GM19239 (cell line): ENCODE results near the gene CHD5.

ENCODE experiments used
- DNase-seq: peaks from one replicate; pipeline ENCODE4 v3.0.0; 2011; ENCODE audit warnings: low spot score; ENCODE audit not compliant: insufficient read length
- FAIRE-seq: peaks from 2 replicates; lab custom pipeline; 2011; peaks lifted over from hg19 to GRCh38; lab: Jason Lieb, UNC

The CHD5 gene

GRCh38 chr1:6121651-6122370 is 58.3 kb downstream of the CHD5 start:
- no peak for FAIRE-seq
- DNase-seq: no peak

DNA sequence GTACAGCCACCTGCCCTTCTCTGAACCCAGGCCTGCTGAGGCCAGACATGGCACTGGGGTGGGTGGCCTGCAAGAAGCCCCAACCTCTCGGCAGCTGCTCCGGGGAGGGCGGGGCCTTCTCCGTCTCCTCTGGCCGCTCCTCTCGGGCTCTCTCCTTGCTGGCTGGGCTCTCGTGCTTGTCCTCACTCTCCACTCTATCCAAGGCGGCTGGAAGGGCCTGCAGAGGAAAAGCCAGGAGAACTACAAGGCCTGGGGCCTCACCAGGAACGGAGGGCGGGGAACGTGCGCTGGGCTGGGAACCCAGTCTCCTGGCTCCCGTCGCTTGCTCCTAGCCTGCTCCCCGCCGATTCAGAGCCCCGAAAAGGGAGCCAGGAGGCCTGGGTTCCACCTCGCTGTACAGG is 59.1 kb downstream of the CHD5 start:
- FAIRE-seq (no peak), DNase-seq (no peak)

DNA sequence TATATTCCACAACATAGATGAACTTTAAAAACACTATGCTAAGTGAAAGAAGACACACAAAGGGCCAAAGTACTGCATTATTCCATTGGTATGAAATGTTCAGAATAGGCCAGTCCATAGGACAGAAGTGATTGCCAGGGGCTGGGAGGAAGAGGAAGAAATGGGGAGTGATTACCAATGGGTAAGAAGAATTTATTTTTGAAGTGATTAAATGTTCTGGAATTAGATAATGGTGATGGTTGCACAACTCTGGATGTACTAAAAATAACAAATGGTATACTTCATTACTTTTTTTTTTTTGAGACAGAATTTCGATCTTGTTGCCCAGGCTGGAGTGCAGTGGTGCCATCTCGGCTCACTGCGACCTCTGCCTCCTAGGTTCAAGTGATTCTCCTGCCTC is 61.7 kb downstream of the CHD5 start:
- no peak for DNase-seq
- no peak for FAIRE-seq

DNA sequence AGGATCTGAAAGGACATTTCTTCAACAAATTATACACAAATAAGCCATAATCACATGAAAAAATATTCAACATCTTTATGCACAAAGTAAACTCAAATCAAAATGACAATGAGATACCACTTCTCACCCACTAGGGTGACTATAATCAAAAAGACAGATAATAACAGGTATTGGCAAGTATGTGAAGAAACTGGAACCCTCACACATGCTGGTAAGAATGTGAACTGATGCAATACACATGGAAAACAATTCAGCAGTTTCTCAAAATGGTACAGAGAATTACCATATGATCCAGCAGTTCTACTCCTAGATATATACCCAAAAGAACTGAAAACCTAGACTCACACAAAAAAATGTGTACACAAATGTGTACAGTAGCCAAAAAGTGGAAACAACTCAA is 62.5 kb downstream of the CHD5 start:
- no peak for FAIRE-seq

GRCh38 chr1:6117064-6117463 is 63.1 kb downstream of the CHD5 start:
- FAIRE-seq: no peak

More for the DNA sequence above, 62.5 kb downstream of the CHD5 start:
- DNase-seq: no peak

DNA sequence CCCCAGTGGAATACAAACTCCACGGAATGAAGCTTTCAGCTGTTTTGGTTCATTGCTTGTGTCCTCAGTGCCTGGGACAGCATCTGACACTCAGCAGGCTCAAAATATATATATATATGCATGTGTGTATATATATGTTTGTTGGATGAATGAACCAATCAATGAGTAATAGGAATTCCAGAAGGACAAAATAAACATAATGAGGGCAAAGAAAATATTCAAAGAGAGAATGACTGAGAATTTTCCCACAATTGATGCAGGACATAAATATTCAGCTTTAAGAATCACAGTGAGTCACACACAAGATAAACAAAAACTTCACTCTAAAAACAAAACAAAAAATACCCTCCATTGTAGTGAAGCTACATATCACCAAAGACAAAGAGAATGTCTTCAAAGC is 64.0 kb downstream of the CHD5 start:
- FAIRE-seq: no peak
- no peak for DNase-seq

More at GRCh38 chr1:6117064-6117463, 63.1 kb downstream of the CHD5 start:
- no peak for DNase-seq

- FAIRE-seq (no peak), DNase-seq (no peak)
Measured at GRCh38 chr1:6113745-6114144, 66.4 kb downstream of the CHD5 start.

GRCh38 chr1:6113116-6113515 is 67.0 kb downstream of the CHD5 start:
- no peak for DNase-seq
- no peak for FAIRE-seq

DNA sequence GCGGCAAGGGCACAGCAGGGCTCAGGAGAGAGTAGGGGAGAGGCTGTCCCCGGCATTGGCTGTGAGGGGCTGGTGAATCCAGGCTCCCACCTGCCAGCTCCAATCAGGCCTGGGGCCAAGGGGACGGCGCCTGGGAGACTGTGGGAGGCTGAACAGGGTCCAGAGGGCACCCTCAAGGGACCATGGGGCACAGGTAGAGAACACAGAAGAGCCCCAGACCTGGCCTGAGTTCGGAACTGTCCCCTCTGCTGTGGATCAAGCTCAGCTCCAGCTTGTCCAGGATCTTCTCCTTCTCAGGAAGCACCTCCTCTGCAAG is 67.5 kb downstream of the CHD5 start:
- DNase-seq: no peak
- no peak for FAIRE-seq

DNA sequence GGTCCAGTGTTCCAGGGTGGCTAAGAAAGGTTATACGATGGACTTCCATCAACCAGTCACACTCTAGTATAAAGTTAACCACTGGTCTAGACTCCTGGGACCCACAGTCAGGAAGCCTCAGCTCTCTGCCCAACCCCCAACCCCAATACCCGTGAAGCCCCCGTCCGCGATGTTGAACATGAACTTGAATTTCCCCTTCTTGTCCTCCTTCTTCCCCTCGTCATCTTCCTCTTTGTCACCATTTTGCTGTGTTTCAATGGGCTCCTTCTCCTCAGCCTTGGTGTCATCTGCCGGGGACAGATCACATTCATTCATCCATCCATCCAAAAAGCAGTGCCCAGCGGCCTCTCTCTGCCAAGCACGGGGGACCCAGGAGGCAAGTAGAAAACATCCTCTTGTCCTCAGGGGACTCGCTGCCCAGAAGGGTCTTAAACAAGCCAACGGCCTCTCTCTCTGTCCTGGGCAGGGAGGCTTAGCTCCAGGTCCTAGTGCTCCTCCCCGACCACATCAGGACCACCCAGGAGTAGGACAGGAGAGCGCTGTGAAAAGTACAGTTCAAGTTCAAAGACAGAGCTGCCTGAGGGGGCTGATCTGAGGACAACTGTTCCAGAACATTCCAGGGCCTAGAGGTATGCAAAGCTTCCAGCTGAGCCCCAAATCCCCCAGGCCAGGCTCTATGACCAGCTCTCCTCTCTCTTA is 68.0 kb downstream of the CHD5 start:
- no peak for FAIRE-seq
- DNase-seq: no peak

- DNase-seq (no peak), FAIRE-seq (no peak)
Measured at GRCh38 chr1:6111571-6111970, 68.5 kb downstream of the CHD5 start.

DNA sequence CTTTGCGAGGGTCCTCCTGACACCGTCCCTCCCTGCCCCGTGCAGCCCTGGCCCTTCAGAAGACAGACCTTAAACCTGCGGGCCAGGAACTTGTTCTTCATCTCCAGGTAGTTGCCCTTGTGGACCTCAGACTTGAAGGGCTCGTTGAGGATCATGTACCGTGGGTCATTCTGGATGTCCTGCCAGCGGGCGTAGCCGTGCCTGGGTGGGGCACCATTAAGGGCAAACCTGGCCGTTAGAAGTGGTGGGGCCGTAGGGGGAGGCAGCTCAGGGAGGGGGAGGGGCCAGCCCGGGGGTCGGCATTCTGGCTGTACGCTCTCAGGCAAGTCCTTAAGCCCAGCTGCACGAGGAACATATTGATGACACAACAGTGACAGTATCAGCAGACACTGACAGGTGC is 69.8 kb downstream of the CHD5 start:
- FAIRE-seq (no peak), DNase-seq (no peak)

DNA sequence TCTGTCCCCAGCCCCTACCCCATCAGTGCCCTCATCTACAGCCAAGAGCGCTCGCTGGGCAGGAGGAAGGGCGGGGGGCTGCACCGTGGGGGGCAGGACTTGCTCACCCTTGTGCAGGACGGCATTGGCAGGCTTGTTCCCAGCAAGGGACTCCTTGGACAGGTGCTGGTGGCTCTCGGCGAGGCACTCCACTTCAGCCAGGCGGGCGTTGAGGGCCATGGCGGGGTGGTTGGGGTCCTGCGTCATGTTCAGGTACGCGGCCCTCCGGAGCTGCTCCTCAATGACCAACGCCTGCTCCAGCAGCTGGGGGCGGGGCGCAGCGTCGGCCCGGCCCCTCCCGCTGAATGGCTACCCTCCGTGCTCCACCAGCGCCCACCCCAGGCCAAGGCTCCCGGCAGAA is 70.4 kb downstream of the CHD5 start:
- DNase-seq (no peak), FAIRE-seq (no peak)

DNA sequence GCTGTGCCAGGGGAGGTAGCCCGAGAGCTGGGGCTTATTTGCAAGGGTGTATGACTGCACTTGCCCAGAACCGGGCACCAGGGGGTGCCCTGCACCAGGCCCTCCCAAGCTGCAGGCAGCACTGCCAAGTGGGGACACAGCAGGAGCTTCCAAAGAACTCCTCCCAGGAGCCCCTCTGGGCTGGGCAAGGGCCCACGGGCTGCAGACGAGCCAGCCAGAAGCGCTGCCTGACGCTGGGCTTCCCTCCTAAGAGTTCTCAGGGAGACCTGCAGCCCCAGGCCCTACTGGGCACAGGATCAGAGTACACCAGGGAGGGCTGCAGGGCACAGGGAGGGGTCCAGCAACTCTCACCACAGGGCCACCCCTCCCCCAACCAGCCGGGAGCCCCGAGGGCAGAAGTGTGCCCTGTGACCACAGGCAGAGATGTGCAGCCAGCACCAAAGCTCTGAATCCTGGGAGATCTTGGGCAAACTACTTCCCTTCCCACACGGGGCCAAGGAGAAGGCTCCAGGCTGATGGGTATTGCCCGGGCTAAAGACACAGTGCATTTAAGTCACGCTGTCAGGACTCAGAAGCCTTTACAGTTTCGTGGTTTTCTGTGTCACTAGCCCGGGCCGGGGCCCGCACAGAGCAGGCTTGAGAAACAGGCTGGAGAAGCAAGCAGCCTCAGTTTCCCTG is 71.0 kb downstream of the CHD5 start:
- no peak for FAIRE-seq
- DNase-seq: peak; percentile 82

- DNase-seq (no peak), FAIRE-seq (no peak)
Measured at GRCh38 chr1:6108476-6108875, 71.6 kb downstream of the CHD5 start.

- DNase-seq (no peak), FAIRE-seq (no peak)
Measured at GRCh38 chr1:6107409-6108356, 72.4 kb downstream of the CHD5 start.

DNA sequence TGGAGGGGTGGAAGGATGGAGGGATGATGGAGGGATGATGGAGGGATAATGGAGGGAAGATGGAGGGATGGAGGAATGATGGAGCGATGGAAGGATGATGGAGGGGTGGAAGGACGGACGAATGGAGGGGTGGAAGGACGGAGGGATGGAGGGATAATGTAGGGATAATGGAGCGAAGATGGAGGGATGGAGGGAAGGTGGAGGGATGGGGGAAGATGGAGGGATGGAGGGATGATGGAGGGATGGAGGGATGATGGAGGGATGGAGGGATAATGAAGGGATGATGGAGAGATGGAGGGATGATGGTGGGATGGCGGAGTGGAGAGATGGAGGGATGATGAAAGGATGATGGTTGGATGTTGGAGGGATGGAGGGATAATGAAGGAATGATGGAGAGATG is 73.1 kb downstream of the CHD5 start:
- FAIRE-seq: no peak
- no peak for DNase-seq

- DNase-seq: no peak
- FAIRE-seq: no peak
Measured at GRCh38 chr1:6106321-6106731, 73.8 kb downstream of the CHD5 start.

DNA sequence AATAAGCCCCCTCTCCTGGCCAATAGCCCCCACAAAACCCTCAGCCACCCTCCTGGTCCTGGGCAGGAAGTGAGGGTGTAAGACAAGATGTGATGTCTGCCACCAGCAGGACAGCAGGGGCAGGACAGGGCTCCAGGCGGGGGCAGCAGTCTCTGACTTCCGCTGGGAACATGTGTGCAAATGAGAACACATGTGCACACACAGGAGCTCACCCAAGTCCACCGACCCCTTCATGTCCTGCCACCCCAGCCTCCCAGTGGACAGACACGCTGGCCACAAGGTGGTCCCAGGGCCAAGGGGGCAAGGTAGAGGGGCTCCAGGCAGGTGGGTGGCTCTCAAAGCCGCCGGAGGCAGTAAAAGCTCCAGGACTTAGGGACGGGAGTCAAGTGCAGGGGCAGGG is 74.4 kb downstream of the CHD5 start:
- DNase-seq (no peak), FAIRE-seq (no peak)

DNA sequence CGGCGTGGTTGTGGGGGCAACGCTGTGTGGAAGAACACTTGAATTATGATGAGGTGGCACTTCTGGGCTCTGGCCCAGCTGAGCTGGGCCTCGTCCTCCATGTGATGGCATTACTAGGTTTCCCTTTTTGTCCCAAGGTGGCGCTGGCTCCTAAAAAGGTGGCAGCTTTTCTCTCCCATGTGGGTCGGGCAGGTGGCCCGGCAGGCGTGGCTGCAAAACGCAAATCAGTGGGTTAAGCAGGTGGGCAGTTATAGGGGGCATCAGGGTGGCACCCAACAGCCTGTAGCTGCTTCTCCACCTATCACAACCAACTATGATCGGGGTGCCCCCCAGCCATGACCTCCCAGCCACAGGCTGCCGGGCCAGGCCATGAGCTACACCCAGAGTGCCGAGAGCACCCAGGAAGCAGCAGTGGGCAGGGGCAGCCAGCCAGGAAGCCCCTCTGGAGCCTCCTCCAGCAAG is 74.9 kb downstream of the CHD5 start:
- DNase-seq (no peak), FAIRE-seq (no peak)
